Measurements from ENCODE around the gene FAR1.

FAR1 gene

DNA sequence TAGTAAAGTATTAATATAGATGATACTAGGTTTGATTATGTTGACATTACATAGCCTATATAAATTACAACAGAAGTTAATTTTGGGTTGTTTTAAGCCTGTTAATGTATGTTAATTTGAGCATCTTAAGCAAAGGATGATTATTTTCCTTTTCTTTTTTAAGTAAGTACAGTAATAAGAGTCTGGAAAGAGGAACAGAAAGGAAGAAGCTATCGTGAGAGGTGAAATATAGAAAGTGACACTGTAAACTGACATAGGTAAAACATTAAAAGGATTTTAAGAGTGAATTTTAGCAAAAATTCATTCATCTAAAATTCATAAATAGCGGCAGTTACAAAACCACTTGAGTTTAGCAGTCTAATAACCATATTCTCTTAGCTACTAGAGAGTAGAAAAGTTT is 45.5 kb downstream of the FAR1 start:
- no peak overlapping the region for H3K4me3 ChIP-seq (ENCODE audit: low read length)
- H3K4me2 ChIP-seq (ENCODE audit: low read depth, low read length), result no peak overlapping the region
- no peak overlapping the region for H3K27ac ChIP-seq (ENCODE audit: low read length)
- TF ChIP-seq CTCF (IDR thresholded peaks at IDR 0.05; ENCODE audit: low read length), result no peak
- TF ChIP-seq EZH2phosphoT487 (IDR thresholded peaks at IDR 0.05; ENCODE audit: low read length), result no peak
- no peak for TF ChIP-seq EZH2 (optimal IDR thresholded peaks at IDR 0.05; ENCODE audit: low read depth, low read length)
- DNase-seq, result no peak
- H2AFZ ChIP-seq (ENCODE audit: low read length), result no peak overlapping the region
- H4K20me1 ChIP-seq (ENCODE audit: insufficient read depth, low read length), result no peaks in the 10 kb centered on the region
- H3K36me3 ChIP-seq (replicated peaks; ENCODE audit: insufficient read depth, low read length), result peaks cover 12% of the 10 kb centered on the region; the same call in 1 of the 2 replicates
- no peaks in the 10 kb centered on the region for H3K79me2 ChIP-seq (ENCODE audit: low read length)
- no peak overlapping the region for H3K9ac ChIP-seq (ENCODE audit: low read length)
- H3K27me3 ChIP-seq (replicated peaks; ENCODE audit: insufficient read depth, low read length), result no peaks in the 10 kb centered on the region
- H3K9me2 ChIP-seq (replicated peaks; ENCODE audit: insufficient read depth, low read length), result no peaks in the 10 kb centered on the region
- H3F3A ChIP-seq (ENCODE audit: insufficient read depth, low read length), result no peaks in the 10 kb centered on the region
- no peaks in the 10 kb centered on the region for H3K9me3 ChIP-seq (replicated peaks; ENCODE audit: insufficient read depth, low read length)
- no peaks in the 10 kb centered on the region for H3K4me1 ChIP-seq (ENCODE audit: low read length)

DNA sequence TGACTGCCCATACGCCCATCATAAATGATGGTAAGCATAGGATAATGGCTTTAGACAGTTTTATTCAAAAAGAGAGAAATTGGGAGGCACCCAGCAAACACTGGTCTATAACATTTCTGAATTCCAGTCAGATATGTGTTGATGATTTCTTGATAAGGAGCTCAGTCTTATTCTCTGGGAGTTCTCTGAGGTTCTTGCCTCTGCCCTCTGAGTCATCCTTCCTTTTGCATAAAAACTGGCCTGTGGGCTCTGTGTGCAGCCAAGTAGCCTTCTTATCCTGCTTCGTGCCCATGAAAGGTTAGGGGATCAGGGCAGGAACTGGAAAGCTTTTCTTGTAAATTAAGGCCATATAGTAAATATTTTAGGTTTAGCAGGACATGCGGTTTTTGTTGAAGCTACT is 48.9 kb downstream of the FAR1 start:
- H3K9me3 ChIP-seq (replicated peaks; ENCODE audit: insufficient read depth, low read length), result no peaks in the 10 kb centered on the region
- no peaks in the 10 kb centered on the region for H3K27me3 ChIP-seq (replicated peaks; ENCODE audit: insufficient read depth, low read length)
- no peak overlapping the region for H2AFZ ChIP-seq (ENCODE audit: low read length)
- H3K4me2 ChIP-seq (ENCODE audit: low read depth, low read length), result no peak overlapping the region
- no peaks in the 10 kb centered on the region for H3F3A ChIP-seq (ENCODE audit: insufficient read depth, low read length)
- no peak for DNase-seq
- no peaks in the 10 kb centered on the region for H4K20me1 ChIP-seq (ENCODE audit: insufficient read depth, low read length)
- H3K4me1 ChIP-seq (ENCODE audit: low read length), result no peaks in the 10 kb centered on the region
- no peak for TF ChIP-seq CTCF (IDR thresholded peaks at IDR 0.05; ENCODE audit: low read length)
- no peak for TF ChIP-seq EZH2 (optimal IDR thresholded peaks at IDR 0.05; ENCODE audit: low read depth, low read length)
- no peak for TF ChIP-seq EZH2phosphoT487 (IDR thresholded peaks at IDR 0.05; ENCODE audit: low read length)
- H3K9me2 ChIP-seq (replicated peaks; ENCODE audit: insufficient read depth, low read length), result no peaks in the 10 kb centered on the region
- no peaks in the 10 kb centered on the region for H3K79me2 ChIP-seq (ENCODE audit: low read length)
- no peak overlapping the region for H3K9ac ChIP-seq (ENCODE audit: low read length)
- H3K36me3 ChIP-seq (replicated peaks; ENCODE audit: insufficient read depth, low read length), result peaks cover 4% of the 10 kb centered on the region; the same call in 1 of the 2 replicates
- no peak overlapping the region for H3K4me3 ChIP-seq (ENCODE audit: low read length)
- H3K27ac ChIP-seq (ENCODE audit: low read length), result no peak overlapping the region

DNA sequence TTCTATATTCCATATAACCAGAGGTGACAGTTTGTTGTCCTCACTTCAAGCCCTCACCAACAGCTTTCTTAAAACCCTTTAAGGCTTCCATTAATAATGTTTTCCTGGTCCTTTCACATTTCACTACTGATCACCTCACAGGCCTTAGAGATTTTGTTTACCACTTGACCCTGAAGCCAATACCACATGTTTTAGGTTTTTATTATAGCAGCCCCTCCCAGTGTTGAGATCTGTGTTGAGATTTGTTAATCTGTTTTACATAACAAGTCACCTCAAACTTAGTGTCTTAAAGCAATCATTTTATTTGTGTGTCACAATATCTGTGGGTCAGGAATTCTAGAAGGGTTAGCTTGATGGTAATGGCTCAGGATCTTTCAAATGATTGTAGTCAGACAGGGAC is 49.9 kb downstream of the FAR1 start:
- no peak overlapping the region for H2AFZ ChIP-seq (ENCODE audit: low read length)
- peaks cover 4% of the 10 kb centered on the region; the same call in 1 of the 2 replicates for H3K36me3 ChIP-seq (replicated peaks; ENCODE audit: insufficient read depth, low read length)
- H3K27me3 ChIP-seq (replicated peaks; ENCODE audit: insufficient read depth, low read length), result no peaks in the 10 kb centered on the region
- H3K9ac ChIP-seq (ENCODE audit: low read length), result no peak overlapping the region
- no peaks in the 10 kb centered on the region for H3F3A ChIP-seq (ENCODE audit: insufficient read depth, low read length)
- H3K9me2 ChIP-seq (replicated peaks; ENCODE audit: insufficient read depth, low read length), result no peaks in the 10 kb centered on the region
- H3K4me2 ChIP-seq (ENCODE audit: low read depth, low read length), result no peak overlapping the region
- no peaks in the 10 kb centered on the region for H3K4me1 ChIP-seq (ENCODE audit: low read length)
- H4K20me1 ChIP-seq (ENCODE audit: insufficient read depth, low read length), result no peaks in the 10 kb centered on the region
- no peaks in the 10 kb centered on the region for H3K9me3 ChIP-seq (replicated peaks; ENCODE audit: insufficient read depth, low read length)
- no peak overlapping the region for H3K27ac ChIP-seq (ENCODE audit: low read length)
- no peak for TF ChIP-seq CTCF (IDR thresholded peaks at IDR 0.05; ENCODE audit: low read length)
- TF ChIP-seq EZH2phosphoT487 (IDR thresholded peaks at IDR 0.05; ENCODE audit: low read length), result no peak
- TF ChIP-seq EZH2 (optimal IDR thresholded peaks at IDR 0.05; ENCODE audit: low read depth, low read length), result no peak
- no peak overlapping the region for H3K4me3 ChIP-seq (ENCODE audit: low read length)
- H3K79me2 ChIP-seq (ENCODE audit: low read length), result no peaks in the 10 kb centered on the region
- no peak for DNase-seq

Data from MM.1S (cell line).